ENCODE measurements around the gene TLE2. TPM values are rescaled to one million over a fixed set of nuclear protein-coding genes. Genes with fewer than 3 reads are reported as not detected.

TLE2 gene
- total RNA-seq, 1 experiment from 2014 or later, result 3.1 TPM

- Mint-ChIP-seq H3K27ac (0 out of 7 replicates have a peak overlapping the region, but pooled peaks of 1 of the 3 experiments have one; percentile 34), H3K4me1 (peaks cover 3 to 18% of the 10 kb centered on the region in 2 experiments; a peak in 2 of 4 replicates), H3K9me3 (no peaks in the 10 kb centered on the region), H3K36me3 (ENCODE audit: insufficient read depth in 1 of 3, low read depth in 3 of 3) (no peaks in the 10 kb centered on the region), H3K27me3 (ENCODE audit: low read depth) (peaks cover 14% of the 10 kb centered on the region), H3K4me3 (no peak overlapping the region)
- TF ChIP-seq, protein P1, sequence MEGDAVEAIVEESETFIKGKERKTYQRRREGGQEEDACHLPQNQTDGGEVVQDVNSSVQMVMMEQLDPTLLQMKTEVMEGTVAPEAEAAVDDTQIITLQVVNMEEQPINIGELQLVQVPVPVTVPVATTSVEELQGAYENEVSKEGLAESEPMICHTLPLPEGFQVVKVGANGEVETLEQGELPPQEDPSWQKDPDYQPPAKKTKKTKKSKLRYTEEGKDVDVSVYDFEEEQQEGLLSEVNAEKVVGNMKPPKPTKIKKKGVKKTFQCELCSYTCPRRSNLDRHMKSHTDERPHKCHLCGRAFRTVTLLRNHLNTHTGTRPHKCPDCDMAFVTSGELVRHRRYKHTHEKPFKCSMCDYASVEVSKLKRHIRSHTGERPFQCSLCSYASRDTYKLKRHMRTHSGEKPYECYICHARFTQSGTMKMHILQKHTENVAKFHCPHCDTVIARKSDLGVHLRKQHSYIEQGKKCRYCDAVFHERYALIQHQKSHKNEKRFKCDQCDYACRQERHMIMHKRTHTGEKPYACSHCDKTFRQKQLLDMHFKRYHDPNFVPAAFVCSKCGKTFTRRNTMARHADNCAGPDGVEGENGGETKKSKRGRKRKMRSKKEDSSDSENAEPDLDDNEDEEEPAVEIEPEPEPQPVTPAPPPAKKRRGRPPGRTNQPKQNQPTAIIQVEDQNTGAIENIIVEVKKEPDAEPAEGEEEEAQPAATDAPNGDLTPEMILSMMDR (conservative IDR thresholded peaks at IDR 0.05), result no peak
- Histone ChIP-seq H2AFZ (ENCODE audit: low read length) (no peak overlapping the region), H3K56ac (ENCODE audit: insufficient read length, low read depth, low read length) (no peak overlapping the region), H3T11ph (ENCODE audit: low read length) (no peak overlapping the region), H3K23me2 (ENCODE audit: insufficient read length, low read depth, low read length, poor library complexity, severe bottlenecking) (peaks cover 2% of the 10 kb centered on the region), H2AK5ac (ENCODE audit: insufficient read length, low read length) (no peak overlapping the region), H2BK12ac (ENCODE audit: insufficient read length, low read depth, low read length) (no peak overlapping the region), H4K91ac (ENCODE audit: insufficient read length, low read depth, low read length) (no peak overlapping the region), H3K79me2 (ENCODE audit: insufficient read depth, low read length) (no peaks in the 10 kb centered on the region), H2BK15ac (ENCODE audit: low read depth, low read length) (no peak overlapping the region), H4K20me1 (ENCODE audit: control insufficient read depth, insufficient read depth, insufficient read length) (no peaks in the 10 kb centered on the region), H3K18ac (ENCODE audit: insufficient read length, low read depth, low read length) (no peak overlapping the region), H3K23ac (ENCODE audit: insufficient read length, low read depth, low read length) (no peak overlapping the region), H3K14ac (ENCODE audit: insufficient read depth, low read length) (no peak overlapping the region), H3K4ac (ENCODE audit: low read depth, low read length) (no peak overlapping the region), H3K4me1 (ENCODE audit: insufficient read depth, low read length) (no peaks in the 10 kb centered on the region), H2BK120ac (ENCODE audit: low read depth, low read length, poor library complexity, severe bottlenecking) (no peak overlapping the region), H3K9ac (ENCODE audit: extremely low read depth, insufficient read length, low read length) (no peak overlapping the region), H4K8ac (replicated peaks; ENCODE audit: insufficient read length, low read depth, low read length) (no peak overlapping the region), H3K4me2 (ENCODE audit: insufficient read depth, insufficient read length, low read length) (no peak overlapping the region), H2BK5ac (ENCODE audit: insufficient read length, low read length) (no peak overlapping the region), H4K5ac (ENCODE audit: insufficient read length, low read depth, low read length) (no peak overlapping the region), H3K79me1 (ENCODE audit: insufficient read depth, low read depth, low read length, poor library complexity, severe bottlenecking) (no peaks in the 10 kb centered on the region), H3K9me3 (ENCODE audit: control insufficient read depth, low read depth, low read length) (no peaks in the 10 kb centered on the region), H3K27ac (ENCODE audit: insufficient read length, low read depth, low read length) (no peak overlapping the region), H3K27me3 (ENCODE audit: insufficient read depth, low read length) (no peaks in the 10 kb centered on the region), H2BK20ac (ENCODE audit: low read depth, low read length, poor library complexity, severe bottlenecking) (no peak overlapping the region)
- WGBS (ENCODE audit: extremely low coverage, insufficient read length, low lambda C conversion rate), result no CpG with 5 or more reads among the region's 22 CpGs
- no peak for DNase-seq
These were observed 13.7 kb downstream of the TLE2 start for GRCh38 chr19:3015126-3016057.

Measured in H9 (cell line).